Activated T-cell treated with anti-CD3 and anti-CD28 coated beads, Interleukin-2, amount 50 U/mL, for 48 hours (primary cell): ENCODE measurements around the gene APLNR.

ENCODE experiments used
- DNase-seq, 2 experiments: peaks; one replicate each; pipeline ENCODE4 v3.0.0-alpha.2; 2020

The APLNR gene

DNA sequence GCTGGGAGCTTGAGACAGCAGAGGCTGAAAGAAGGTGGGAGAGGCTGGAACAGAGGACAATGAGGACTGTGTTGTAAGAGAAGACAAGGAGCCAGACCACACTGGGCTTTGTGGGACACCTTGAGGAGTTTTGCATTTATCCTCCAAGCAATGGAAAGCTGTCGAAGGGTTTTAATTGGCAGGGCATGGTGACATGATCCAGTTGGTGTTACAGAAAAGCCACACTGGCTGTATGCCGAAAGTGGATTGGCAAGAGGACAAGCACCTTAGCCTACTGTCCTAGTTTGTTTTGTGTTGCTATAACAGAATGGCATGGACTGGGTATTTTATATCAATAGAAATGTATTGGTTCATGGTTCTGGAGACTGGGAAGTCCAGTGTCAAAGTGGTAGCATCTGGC, 14.0 kb upstream of the APLNR start:
- no peak for DNase-seq

DNA sequence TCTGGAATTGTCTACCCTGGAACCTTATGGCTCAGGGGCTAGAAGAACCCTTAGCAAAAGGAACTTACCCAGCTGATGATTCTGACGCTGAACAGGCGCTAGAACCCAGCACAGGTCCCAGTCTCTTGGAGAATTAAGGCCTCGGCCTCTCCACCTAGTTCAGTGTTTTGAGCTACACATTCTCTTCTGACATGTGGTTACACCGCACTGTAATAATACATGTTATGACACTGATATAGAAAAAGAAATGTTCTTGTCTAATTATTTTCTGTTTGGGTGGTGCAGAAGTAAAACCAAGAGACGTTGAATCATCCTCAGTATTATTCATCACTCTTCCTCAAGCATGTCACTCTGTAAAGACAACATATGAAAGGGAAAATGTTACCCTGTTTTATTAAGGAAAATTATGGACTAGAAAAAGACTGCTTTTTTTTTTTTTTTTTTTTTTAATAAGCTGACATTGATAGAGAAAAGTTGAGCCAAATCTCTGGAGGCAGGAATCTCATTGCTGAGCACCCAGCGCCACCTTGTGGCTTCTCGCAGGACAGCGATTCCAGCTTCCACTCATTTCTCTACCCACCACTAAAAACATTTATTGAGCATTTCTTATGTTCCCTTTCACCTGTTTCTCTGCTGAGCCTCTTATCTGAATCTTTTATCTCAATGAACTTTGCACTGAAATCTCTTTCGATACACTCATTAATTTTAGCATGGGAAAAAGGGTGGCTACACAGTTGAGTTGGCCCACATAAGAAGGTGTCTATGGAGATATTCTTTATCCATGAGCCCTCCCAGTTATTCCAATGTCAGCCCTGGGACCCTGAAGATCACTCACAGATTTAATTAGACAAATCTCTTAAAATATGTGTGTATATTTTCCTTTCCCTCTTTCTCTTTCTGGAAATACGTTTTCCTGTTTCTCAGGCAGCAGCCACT, 12.6 kb upstream of the APLNR start:
- DNase-seq = peak; percentile 64 to 65

DNA sequence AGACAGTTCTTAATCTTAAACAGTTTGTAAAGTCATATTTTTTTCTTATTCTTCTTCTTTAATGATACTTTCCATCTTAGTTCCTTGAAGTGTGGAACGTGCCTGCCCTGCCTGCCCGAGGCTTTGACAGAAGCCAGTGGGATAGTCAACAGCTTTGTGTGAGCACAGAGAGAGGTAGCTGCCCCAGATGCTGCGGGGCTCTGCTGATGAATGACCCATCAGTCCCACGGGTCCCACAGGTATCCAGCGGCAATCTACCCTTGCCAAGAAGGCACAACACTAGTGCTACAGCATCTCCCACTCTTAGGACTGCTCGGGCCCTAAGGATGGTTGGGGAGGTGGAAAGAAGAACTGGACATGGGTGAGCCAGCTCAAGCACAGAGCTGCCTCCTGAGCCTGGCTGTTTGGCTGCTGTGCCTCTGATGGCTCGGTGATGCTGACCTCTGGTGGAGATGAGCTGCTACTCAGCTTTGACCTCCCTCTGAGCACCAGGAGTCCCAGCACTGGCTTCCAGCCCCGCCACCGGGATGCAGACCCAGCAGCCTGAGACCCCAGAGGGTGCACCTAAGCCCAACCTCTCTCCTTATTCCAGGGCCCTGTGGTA, 11.8 kb upstream of the APLNR start:
- DNase-seq = peak; percentile 33 to 47

DNA sequence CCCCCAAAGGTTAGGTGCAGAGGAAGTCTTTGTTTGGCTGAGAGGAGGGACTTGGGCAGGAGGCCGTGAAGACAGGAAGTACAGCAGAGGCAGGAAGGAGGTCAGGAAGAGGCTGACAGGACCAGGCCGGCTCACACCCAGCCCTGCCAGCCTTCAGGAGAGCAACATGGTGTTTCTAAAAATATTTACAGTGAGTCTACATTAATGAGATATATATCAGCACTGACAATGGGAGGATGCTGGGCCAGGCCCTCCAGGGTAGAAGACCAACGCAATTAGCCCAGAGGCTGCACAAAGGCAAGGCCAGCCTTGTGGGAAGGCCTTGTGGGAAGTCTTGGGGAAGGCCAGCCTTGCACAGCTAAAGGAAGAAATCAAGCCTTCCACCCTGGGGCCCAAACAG, 7.9 kb upstream of the APLNR start:
- DNase-seq = no peak

DNA sequence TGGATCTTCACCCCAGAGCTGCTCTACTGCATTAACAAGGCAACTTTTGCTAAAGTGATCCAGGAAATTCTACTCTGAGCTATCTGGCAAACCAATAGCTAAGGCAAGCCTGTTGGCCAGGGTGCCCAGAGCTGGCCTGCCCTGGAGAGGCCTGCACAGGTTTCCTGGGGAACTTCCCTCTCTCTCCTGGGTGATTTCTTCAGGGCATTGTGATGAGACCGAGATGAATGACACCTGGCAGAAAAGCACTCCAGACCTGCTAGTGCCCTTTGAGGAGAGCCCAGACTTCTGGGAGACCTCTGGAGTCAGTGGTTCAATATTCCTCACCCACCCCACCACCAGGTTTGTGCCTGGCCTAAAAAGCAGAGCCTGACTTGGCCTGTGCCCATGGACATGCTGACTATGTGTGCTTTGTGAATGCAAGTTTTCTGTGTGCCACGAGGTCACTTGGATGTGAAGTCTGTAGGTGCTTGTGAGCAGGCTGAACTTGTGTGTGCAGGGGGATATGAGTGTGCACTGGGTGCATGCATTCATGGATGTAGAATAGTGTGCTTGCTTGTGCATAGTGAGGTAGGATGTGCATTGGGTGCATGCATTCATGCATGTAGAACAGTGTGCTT, 4.4 kb upstream of the APLNR start:
- DNase-seq = no peak

DNA sequence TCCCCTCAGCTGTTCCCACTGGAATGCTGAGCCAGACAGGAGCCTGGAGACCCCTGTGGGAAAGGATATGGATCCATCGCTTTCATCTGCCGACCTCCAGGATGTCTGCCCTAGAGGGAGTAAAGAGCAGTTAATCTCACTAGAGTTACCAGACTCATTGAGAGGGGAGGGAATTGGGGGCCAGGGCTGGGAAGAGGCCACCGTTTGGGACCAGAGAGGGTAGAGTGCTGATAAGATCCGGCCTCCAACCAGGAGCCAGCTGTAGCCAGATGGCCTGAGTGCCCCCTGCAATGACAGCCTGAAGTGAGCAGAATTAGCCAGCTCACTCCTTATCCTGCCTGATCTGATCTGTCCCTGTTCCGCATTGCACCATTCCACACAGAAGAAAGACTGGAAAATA, 3.7 kb upstream of the APLNR start:
- DNase-seq = no peak

DNA sequence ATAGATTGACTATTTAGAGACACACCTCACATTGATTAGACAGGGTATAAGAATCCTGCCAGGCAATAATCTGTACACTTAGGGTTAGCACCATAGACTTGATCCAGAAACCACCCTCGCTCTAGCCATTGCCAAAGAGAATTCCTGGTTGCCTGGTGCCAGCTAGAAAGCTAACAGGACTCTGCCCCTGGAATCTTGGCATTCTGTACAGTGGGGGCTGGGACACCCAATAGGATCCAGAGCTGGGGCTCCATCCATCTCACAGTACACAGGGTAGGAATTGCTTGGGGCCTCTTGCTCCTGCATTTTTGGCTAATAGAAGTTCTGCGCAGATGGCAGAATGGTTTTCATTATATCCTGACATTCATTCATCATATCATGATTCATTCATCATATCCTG, 3.0 kb upstream of the APLNR start:
- no peak for DNase-seq

DNA sequence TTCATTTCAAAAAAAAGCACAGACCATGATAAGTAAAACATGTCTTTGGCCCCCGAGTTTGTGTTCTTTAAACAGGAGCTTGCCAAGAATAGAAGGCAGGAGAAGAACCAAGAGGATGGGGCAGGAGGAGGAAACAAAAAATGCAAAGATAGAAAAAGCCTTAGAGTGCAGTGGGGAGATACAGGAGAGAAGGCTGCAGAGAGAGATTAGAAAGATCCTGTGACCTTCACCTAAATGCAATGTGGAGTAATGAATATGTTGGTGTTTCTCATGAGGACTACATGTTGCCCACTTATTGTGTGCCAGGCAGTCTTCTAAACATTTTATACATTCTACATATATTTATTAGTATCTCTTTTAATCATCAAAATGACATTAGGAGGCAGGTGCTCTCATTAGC, 2.3 kb upstream of the APLNR start:
- no peak for DNase-seq

DNA sequence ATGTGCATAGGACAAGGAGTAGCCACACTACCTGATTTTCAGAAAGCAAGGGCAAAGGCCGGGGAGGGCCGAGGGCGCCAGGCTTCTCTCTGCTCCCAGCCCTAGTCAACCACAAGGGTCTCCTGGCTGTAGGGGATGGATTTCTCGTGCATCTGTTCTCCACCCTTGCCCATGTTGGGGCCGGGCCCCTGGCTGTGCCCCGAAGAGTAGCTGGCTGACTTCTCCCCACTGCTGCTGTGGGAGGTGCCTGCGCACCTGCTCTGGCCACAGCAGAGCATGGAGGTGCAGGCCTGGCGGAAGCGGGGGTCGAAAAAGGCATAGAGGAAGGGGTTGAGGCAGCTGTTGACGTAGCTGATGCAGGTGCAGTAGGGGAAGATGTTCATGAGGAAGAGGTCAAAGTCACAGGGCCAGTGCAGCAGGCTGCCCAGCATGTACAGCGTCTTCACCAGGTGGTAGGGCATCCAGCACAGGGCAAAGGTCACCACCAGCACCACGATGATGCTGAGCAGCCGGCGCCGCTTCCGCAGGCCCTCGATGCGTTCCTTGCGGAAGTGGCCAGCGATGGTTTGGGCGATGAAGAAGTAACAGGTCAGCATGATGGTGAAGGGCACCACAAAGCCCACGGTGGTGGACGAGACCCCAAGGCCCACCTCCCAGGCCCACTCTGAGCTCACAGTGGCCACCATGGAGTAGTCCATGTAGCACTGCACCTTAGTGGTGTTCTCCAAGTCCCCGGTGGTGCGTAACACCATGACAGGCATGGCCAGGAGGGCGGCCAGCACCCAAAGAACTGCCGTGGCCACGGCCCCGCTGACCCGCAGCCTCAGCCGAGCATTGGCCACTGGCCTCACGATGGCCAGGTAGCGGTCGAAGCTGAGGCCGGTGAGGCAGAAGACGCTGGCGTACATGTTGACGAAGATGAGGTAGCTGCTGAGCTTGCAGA, 1.0 kb downstream of the APLNR start:
- no peak for DNase-seq

DNA sequence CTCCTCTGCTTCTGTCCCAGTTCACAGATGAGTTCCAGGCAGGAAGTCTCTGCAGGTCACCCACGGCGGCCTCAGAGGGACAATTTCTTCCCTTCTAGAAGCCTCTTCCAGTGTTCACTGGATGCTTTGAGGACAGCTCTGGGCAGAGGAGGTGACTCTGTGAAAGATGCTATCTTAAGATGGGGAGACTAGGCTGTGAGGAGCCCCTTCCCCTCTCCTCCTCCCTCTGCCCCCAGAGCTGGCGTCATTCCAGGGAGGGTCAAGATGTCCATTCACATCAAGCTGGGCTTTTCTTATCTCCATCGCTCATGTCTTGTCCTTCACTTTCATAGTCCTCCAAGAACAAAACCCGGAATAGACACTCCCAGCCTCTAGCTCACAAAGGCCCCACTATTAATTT, 3.3 kb downstream of the APLNR start:
- no peak for DNase-seq

DNA sequence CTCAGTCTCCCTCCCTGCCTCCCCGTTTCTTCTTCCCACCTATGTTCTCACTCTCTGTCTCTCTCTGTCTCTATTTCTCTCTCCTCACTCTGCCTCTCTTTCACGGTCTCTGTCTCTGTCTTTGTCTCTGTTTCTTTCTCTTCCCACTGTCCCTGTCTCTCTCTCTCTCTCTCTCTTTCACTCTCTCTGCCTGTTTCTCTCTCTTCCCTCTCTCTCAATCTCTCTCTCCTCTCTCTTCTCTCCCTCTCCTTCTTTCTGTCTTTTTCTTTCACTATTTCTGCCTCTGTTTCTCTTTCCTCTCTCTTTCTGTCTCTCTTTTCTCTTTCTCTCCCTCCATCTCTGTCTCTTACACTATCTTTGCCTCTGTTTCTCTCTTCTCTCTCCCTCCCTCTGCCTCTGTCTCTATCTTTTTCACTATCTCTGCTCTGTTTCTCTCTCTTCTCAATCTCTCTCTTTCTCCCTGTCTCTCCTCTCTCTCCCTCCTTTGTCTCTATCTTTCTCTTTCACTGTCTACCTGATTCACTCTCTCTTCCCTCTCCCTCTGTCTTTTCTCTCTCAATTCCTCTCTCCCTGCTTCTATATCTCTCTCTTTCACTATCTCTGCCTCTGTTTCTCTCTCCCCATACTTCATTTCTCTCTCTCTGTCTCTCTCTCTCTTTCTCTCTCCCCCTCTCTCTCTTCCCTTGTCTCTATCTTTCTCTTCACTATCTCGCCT, 5.4 kb downstream of the APLNR start:
- no peak for DNase-seq

DNA sequence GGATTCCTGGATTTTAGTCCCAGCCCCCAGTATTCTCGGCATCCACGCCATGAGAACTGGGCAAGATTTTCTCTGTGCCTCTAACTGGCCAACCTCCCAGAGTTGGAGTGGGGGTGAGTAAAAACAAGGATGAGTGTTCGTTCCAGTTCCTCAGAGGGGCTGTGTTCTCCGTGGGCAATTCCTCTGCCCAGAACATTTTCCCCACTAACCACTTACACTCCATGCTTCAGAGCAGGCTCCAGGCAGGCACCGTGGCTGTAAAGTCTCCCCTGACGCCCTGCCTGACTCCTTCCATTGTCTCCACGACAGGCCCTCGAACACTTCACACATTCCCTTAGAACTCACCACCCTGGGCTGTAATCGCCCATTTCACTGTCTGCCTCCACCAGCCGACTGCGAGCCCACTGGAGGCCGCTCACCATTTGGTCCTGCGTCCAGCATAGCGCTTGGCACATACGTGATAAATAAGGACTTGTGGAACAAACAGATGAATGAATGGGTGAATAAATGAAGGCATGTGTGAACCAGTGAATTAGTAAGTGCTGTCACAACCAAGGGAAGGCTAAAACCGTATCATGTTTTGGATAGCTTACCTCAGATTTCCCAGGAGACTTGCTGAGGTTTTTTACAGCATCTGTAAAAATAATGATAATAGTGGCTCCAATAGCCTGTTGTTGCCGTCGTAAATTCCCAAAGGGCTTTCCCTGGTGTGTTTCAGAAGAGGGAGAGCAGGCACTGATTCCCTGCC, 6.1 kb downstream of the APLNR start:
- DNase-seq = no peak

DNA sequence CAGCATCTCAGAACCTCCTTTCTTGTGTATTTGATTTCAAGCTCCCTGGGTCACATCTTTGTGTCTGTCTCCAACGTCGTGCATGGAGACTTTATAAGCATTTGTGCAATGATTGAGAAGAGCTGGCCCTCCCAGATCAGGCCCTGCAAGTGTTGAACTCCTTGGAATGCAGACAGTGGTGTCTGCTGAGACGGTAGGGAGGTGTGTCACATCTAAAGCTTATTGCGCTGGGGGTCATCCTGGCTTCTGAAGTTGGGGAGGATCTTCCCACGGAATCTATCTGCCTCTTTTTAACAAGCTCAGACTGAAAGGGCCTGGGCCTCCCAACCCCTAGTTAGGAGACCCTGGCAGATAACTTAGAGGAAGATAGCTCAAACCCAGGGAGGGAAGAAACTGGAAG, 6.7 kb downstream of the APLNR start:
- DNase-seq = no peak

DNA sequence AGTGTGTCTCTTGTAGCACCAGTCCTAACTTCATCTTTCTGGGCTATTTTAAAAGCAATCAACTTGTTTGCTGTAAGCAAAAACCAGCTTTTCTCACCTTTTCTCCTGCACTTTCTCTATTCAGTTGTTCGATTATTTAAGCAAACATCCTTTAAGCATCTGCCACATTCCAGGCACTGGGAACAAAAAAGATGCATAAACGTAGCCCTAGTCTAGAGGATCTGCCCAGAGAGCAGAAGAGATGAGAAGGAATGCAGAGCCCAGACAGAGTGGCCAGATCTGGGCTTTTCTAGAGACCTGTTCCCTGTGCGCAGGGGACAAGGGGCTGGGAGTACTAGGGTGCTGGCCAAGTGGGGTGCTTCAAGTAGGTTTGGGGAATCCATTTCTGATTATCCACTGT, 8.4 kb downstream of the APLNR start:
- no peak for DNase-seq

DNA sequence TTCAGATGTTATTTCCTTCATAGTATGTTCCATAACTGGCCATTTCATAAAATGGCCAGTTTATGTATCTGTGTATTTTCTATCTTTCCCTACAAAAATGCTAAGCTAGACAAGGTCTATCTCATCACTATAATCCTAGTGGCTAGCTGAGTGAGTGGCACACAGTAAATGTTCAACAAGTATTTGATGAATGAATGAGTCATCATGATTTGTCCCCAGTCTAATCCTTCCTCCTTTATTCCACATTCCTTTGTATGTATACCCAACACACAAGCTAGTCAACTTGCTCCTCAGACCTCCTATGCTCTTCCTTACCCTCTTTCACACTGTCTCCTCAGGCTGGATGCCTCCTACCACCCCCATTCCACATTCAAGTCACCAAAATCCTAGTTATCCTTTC, 12.5 kb downstream of the APLNR start:
- DNase-seq = no peak

DNA sequence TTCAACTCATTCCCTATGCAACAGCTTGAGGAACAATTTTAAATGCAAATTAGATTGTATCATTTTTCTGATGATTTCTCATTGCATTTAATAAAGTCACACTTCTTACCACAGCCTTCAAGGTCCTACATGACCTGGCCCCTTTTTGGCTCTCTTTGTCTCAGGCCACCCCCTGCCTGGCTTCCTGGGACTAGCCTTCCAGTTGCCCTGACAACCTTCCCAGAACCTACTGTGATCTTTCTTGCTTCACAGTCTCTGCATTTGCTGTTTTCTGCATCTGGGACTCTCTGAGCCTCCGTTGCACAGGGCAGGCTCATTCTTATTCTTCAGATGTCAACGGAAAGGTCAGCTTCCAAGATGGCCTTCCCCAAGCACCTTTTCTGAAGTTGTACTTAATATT, 12.9 kb downstream of the APLNR start:
- no peak for DNase-seq

DNA sequence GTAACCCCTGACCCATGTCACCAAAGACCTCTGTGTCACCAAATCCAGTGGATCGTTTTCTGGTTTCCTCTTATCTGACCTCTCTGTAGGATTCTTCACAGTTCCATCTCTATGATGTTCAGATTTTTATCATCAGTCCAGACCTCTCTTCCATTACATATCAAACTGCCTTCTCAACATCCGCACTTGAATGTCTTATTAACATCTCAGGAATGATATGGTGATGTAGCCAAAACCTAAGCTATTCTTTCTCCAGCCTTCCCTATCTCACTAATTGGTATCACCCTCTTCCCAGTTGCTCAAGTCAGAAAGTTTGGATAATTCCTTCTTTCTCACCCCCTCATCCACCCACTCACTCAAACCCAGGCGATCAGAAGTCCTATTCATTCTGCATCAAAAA, 13.4 kb downstream of the APLNR start:
- DNase-seq = no peak

DNA sequence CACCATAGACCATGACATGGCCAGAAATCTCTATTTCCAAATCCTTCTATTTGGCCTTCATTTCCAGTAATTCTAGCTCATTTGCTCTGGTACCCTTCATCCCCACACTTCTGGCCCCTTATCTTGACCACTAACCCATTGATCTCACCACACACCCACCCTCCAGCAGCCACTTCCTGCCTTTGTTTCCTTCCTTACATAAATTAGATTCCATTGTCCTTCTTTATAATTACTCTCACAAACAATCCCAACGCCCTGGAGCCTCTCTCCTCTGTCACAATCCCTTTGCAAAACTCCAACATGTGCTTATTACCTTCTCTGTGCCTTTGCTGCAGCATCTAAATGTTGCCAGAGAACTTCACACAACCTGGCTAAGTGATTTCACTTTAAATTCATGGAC, 14.8 kb downstream of the APLNR start:
- DNase-seq = no peak

DNA sequence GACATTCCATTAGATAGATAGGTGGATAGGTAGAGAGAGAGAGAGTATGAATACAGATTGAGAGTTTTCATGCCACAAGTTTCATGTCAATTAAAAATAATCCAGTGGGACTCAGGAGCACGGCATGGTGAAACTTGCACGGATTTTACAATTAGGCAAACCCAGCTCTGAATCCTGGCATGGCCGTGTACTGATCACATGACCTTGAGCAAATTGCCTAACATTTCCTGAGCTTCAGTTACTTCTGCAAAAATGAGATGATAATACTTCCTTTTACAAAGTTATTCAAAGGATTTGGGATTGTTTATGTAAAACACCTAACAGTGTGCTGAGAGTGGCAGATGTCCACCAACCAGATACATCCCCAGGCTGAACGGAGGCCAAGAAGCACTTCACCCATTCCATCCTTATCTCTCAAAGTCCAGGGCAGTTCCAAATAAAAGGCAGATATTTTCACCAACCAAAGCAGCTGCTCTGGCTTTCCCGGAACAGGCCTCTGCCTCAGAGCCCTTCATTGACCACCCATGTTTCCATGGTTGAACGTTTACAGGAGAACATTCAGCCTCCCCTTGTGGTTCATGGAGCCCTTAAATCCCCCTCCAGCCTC, 17.9 kb downstream of the APLNR start:
- no peak for DNase-seq

DNA sequence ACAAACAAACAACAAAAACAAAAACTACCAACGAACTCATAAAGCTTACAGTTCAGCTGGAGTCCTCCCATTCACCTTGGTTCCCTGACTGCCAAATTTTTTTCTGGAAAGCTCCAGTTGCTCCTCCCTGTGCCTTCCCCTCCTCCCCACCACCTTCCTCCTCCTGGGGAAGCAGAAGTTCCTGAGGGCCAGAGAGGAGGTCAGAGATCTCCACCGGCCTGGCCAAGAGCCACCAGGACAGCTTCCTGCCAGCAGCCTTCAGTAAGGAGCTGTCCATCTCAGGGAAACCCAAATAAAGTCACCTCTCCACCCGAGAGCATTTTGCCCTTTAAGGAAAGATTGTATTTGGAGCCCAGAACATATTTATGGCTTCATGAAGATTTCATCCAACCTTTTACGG, 20.0 kb downstream of the APLNR start:
- no peak for DNase-seq

DNA sequence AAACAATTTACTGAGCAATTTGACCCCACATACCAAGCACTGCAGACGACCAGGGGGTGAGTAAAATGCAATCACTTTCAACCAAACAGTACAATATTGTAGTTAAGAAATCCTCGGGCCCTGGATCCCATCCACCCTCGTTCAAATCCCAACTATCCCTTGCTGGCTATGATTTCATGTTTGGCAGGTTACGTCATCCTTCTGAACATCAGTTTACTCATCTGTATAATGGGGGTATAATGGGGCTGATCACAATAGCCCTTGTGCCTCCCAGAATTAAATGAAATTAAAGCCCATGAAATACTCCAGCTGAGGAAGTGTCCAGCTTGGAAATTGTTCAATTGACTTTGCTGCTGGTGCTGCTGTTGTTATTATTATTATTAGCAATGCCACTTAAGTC, 20.6 kb downstream of the APLNR start:
- DNase-seq = no peak
